Measurements from ENCODE around the gene FOXA1. TPM values are rescaled to one million over a fixed set of nuclear protein-coding genes. Genes with fewer than 3 reads are reported as not detected.

Gene FOXA1
- total RNA-seq = under 1 TPM in 1 of 2 donors, not detected in 1; 0.16 TPM

GRCh38 chr14:37594971-37595808 is at the start of gene FOXA1, which contains the start of gene TTC6:
Gene FOXA1 (minus strand): TSS chr14:37595249. CDS start chr14:37594972, 277 bp downstream.
Gene TTC6 (plus strand): TSS chr14:37595629. CDS start chr14:37622065, 26,436 bp downstream.
- Mint-ChIP-seq H3K36me3 (peaks cover 45 to 57% of the 10 kb centered on the region in 2 donors), H3K27ac (peak within 1 kb of the TSS; percentile 50 to 92), H3K9me3 (peaks cover 8 to 26% of the 10 kb centered on the region in 2 donors)
- peak in 1 of 2 donors; percentile 21 for ATAC-seq
- no peak for DNase-seq (ENCODE audit: low spot score in 2 of 2)

- H3K9me3 Mint-ChIP-seq = peaks cover 4 to 9% of the 10 kb centered on the region in 2 donors
- no peak overlapping the region for H3K27ac Mint-ChIP-seq
- DNase-seq (ENCODE audit: low spot score in 2 of 2) = no peak
- no peaks in the 10 kb centered on the region for H3K36me3 Mint-ChIP-seq
- ATAC-seq = no peak
Observed at GRCh38 chr14:37643701-37644100, 48.7 kb upstream of the FOXA1 start.

- ATAC-seq (no peak), DNase-seq (ENCODE audit: low spot score in 2 of 2) (no peak)
- H3K27ac Mint-ChIP-seq = no peak overlapping the region
- H3K36me3 Mint-ChIP-seq = no peaks in the 10 kb centered on the region
- peaks cover 4 to 9% of the 10 kb centered on the region in 2 donors for H3K9me3 Mint-ChIP-seq
Observed at GRCh38 chr14:37642125-37642524, 47.1 kb upstream of the FOXA1 start.

- Mint-ChIP-seq H3K36me3 (no peaks in the 10 kb centered on the region), H3K27ac (no peak overlapping the region), H3K9me3 (peaks cover 10 to 12% of the 10 kb centered on the region in 2 donors)
- ATAC-seq (no peak), DNase-seq (ENCODE audit: low spot score in 2 of 2) (no peak)
Observed at GRCh38 chr14:37641117-37641516, 46.1 kb upstream of the FOXA1 start.

- Mint-ChIP-seq H3K36me3 (peaks cover 0 to 7% of the 10 kb centered on the region in 2 donors), H3K9me3 (peaks cover 11 to 12% of the 10 kb centered on the region in 2 donors), H3K27ac (no peak overlapping the region)
- ATAC-seq (no peak), DNase-seq (ENCODE audit: low spot score in 2 of 2) (no peak)
Observed at GRCh38 chr14:37638599-37638998, 43.5 kb upstream of the FOXA1 start.

- H3K36me3 Mint-ChIP-seq = peaks cover 0 to 7% of the 10 kb centered on the region in 2 donors
- H3K9me3 Mint-ChIP-seq = peaks cover 11 to 12% of the 10 kb centered on the region in 2 donors
- no peak overlapping the region for H3K27ac Mint-ChIP-seq
- DNase-seq (ENCODE audit: low spot score in 2 of 2) (no peak), ATAC-seq (no peak)
Observed at GRCh38 chr14:37637341-37637740, 42.3 kb upstream of the FOXA1 start.

GRCh38 chr14:37625597-37626595 is 30.8 kb upstream of the FOXA1 start:
- ATAC-seq (no peak), DNase-seq (ENCODE audit: low spot score in 2 of 2) (no peak)
- H3K9me3 Mint-ChIP-seq = peaks cover 7 to 9% of the 10 kb centered on the region in 2 donors
- no peak overlapping the region for H3K27ac Mint-ChIP-seq
- peaks cover 5 to 16% of the 10 kb centered on the region in 2 donors for H3K36me3 Mint-ChIP-seq

- no peak overlapping the region for H3K27ac Mint-ChIP-seq
- DNase-seq (ENCODE audit: low spot score in 2 of 2) = no peak
- no peaks in the 10 kb centered on the region for H3K9me3 Mint-ChIP-seq
- H3K36me3 Mint-ChIP-seq = peaks cover 5 to 13% of the 10 kb centered on the region in 2 donors
- ATAC-seq = no peak
Observed at GRCh38 chr14:37623971-37624370, 28.9 kb upstream of the FOXA1 start.

- DNase-seq (ENCODE audit: low spot score in 2 of 2) (no peak), ATAC-seq (no peak)
- peaks cover 0 to 4% of the 10 kb centered on the region in 2 donors for H3K9me3 Mint-ChIP-seq
- no peak overlapping the region for H3K27ac Mint-ChIP-seq
- H3K36me3 Mint-ChIP-seq = peaks cover 5 to 13% of the 10 kb centered on the region in 2 donors
Observed at GRCh38 chr14:37623426-37623951, 28.4 kb upstream of the FOXA1 start.

GRCh38 chr14:37622231-37622923 is 27.3 kb upstream of the FOXA1 start:
- peaks cover 5 to 13% of the 10 kb centered on the region in 2 donors for H3K36me3 Mint-ChIP-seq
- DNase-seq (ENCODE audit: low spot score in 2 of 2) (no peak), ATAC-seq (no peak)
- no peak overlapping the region for H3K27ac Mint-ChIP-seq
- H3K9me3 Mint-ChIP-seq = peaks cover 0 to 9% of the 10 kb centered on the region in 2 donors

- ATAC-seq (no peak), DNase-seq (ENCODE audit: low spot score in 2 of 2) (no peak)
- Mint-ChIP-seq H3K27ac (no peak overlapping the region), H3K9me3 (peaks cover 5 to 13% of the 10 kb centered on the region in 2 donors), H3K36me3 (peaks cover 11 to 19% of the 10 kb centered on the region in 2 donors)
Observed at GRCh38 chr14:37620856-37621255, 25.8 kb upstream of the FOXA1 start.

- H3K9me3 Mint-ChIP-seq = peaks cover 8 to 20% of the 10 kb centered on the region in 2 donors
- H3K27ac Mint-ChIP-seq = no peak overlapping the region
- no peak for ATAC-seq
- peaks cover 15 to 19% of the 10 kb centered on the region in 2 donors for H3K36me3 Mint-ChIP-seq
- no peak for DNase-seq (ENCODE audit: low spot score in 2 of 2)
Observed at GRCh38 chr14:37618498-37619028, 23.5 kb upstream of the FOXA1 start.

GRCh38 chr14:37617864-37618365 is 22.9 kb upstream of the FOXA1 start:
- Mint-ChIP-seq H3K27ac (no peak overlapping the region), H3K9me3 (peaks cover 8 to 20% of the 10 kb centered on the region in 2 donors), H3K36me3 (peaks cover 15 to 19% of the 10 kb centered on the region in 2 donors)
- DNase-seq (ENCODE audit: low spot score in 2 of 2) (no peak), ATAC-seq (no peak)

- DNase-seq (ENCODE audit: low spot score in 2 of 2) = no peak
- peaks cover 10 to 20% of the 10 kb centered on the region in 2 donors for H3K36me3 Mint-ChIP-seq
- H3K9me3 Mint-ChIP-seq = peaks cover 8 to 24% of the 10 kb centered on the region in 2 donors
- no peak for ATAC-seq
- no peak overlapping the region for H3K27ac Mint-ChIP-seq
Observed at GRCh38 chr14:37616853-37617252, 21.8 kb upstream of the FOXA1 start.

- H3K36me3 Mint-ChIP-seq = peaks cover 13 to 29% of the 10 kb centered on the region in 2 donors
- peaks cover 15 to 32% of the 10 kb centered on the region in 2 donors for H3K9me3 Mint-ChIP-seq
- no peak for DNase-seq (ENCODE audit: low spot score in 2 of 2)
- no peak for ATAC-seq
- no peak overlapping the region for H3K27ac Mint-ChIP-seq
Observed at GRCh38 chr14:37615582-37616289, 20.7 kb upstream of the FOXA1 start.
